Subcutaneous adipose tissue (tissue), 4 donors: ENCODE measurements around the gene PTX4. TPM values are rescaled to one million over a fixed set of nuclear protein-coding genes. Genes with fewer than 3 reads are reported as not detected.

Source experiments
- total RNA-seq, 4 donors: library from RNA; depleted of rRNA; stranded (reverse); fragments of >200 nt; gene quantifications; one replicate each; pipeline ENCODE4 v1.1.0, GENCODE V29; 2016
- TF ChIP-seq, protein P1 (sequence below): fragments of 450-650 bp; IDR thresholded peaks from one replicate; pipeline ENCODE4 v1.5.1; 2016; ENCODE audit warnings: low read depth, mild to moderate bottlenecking, control low read depth, antibody characterized with exemption, moderate library complexity

The PTX4 gene
- total RNA-seq, 4 donors from 2014 or later = not detected

DNA sequence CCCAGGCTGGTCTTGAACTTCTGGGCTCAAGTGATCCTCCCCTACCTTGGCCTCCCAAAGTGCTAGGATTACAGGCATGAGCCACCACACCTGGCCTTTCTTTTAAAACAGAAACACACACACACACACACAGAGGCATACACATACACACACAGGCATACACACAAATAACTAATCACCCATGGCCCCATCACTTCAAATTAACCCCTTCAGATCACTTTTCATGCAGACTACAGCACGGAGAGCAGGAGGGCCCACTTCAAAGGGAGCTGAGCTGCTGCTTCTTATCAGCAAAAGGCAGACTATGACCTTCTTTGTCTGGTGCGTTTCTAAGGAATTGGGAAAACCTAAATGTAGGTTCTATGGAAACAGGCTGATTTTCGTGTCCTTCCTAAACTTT lies 15.8 kb downstream of the PTX4 start:
- TF ChIP-seq, protein P1, sequence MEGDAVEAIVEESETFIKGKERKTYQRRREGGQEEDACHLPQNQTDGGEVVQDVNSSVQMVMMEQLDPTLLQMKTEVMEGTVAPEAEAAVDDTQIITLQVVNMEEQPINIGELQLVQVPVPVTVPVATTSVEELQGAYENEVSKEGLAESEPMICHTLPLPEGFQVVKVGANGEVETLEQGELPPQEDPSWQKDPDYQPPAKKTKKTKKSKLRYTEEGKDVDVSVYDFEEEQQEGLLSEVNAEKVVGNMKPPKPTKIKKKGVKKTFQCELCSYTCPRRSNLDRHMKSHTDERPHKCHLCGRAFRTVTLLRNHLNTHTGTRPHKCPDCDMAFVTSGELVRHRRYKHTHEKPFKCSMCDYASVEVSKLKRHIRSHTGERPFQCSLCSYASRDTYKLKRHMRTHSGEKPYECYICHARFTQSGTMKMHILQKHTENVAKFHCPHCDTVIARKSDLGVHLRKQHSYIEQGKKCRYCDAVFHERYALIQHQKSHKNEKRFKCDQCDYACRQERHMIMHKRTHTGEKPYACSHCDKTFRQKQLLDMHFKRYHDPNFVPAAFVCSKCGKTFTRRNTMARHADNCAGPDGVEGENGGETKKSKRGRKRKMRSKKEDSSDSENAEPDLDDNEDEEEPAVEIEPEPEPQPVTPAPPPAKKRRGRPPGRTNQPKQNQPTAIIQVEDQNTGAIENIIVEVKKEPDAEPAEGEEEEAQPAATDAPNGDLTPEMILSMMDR = no peak

DNA sequence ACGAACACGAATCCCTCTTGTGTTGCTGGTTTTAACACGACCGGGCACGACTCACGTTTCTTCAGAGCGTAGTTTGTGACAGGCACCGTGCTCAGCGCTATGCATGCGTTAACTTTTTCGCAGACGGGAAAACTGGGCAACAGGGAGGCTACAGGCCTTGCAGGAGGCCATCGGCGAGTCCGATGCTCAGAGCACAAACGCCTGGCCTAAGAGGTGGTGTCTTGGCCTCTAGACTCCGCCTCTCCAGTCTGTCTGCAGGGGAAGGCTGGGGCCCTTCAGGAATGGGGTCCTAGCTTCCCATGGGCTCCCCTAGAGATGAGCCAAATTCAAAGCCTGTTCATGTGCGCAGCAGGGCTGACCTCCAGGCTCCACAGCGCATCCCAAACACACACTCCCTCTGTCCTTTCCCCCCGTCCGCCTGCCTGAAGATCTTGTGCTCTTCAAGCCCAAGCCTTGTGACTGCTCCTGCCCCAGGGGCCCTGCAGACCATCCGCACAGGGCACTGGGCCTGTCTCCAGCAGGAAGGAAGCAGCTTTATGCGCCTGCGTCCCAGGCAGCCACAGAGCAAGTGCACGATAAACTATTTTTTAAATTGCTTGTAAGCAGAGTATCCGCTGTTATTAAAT lies 17.1 kb downstream of the PTX4 start:
- TF ChIP-seq, protein P1 = no peak

DNA sequence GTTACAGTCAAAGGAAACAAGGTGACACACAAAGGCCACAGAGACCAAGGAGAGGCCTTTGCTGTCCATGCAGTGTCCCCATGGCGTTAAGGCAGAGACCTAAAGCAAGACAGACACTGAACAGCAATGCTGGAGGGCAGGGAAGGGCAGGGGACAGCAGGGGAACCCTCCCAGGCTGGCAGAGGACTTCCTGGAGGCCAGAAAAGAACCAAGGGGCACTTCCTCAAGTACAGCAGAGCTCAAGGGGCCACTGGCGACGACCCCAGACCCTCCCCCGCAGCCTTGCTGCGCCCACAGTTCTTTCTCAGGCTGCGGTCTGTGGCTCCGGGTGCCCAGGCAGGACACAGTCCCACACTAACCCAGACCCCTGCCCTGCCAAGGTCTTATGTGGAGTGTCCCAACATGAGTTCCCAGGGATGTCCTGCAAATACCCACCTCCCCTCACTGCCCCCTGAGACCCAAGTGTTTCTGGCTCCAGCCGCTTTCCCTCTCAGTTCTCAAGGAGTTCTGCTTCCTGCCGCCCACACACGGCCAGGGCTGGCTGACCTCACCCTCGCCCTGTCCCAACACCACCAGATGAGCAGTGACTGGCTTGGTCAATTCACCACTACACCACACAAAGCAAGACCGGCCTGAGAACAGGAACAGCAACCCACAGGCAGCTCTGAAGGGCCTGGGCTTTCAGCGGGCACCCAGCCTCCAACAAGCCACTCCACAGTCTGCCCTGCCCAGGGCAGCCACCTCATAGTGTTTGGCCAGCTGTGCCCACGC lies 18.1 kb downstream of the PTX4 start:
- TF ChIP-seq, protein P1 = no peak

- TF ChIP-seq, protein P1 = no peak
These were observed 19.0 kb downstream of the PTX4 start for GRCh38 chr16:1469693-1470201.

DNA sequence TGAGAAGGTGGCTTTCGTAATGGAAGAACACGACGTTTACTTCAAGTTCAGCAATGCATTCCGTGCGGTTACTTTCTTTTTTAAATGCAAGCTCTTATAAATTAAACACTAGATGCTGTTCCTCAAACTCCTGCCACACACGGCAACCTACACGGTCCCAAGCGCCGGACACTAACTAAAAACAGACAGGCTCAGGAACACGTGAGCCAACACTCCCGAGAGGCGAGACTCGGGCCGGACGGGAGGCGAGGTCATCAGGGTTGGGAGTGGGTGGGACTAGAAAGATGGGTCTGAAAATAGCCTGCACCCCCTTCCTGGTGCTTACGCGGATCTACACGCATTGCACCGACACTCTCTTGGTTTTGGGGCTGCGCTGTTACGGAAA lies 20.3 kb downstream of the PTX4 start:
- TF ChIP-seq, protein P1 = no peak

GRCh38 chr16:1466968-1467521 lies 21.7 kb downstream of the PTX4 start:
- TF ChIP-seq, protein P1 = no peak

DNA sequence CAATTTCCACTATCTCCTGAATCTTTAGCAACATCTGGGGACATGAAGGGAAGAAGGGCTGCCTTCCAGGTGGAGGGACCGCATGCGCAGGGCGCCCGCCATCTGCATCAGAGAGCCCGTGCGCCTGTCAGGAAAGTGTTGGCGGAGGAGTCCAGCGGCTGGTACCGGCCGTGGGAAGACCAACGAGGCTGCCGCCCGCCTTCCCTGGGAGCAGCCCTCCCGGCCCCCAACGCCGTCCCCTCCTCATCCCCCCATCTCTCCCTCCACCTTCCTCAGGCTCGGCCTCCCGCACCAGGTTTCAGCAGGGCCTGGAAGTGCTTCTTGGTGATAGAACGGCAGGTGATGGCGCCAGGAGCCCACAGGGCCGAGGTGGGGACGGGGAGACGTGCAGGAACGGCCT lies 22.7 kb downstream of the PTX4 start:
- TF ChIP-seq, protein P1 = no peak
